ENCODE results near the gene FASN.

Gene FASN

GRCh38 chr17:82035488-82035887 lies 62.5 kb downstream of the FASN start:
- no peak overlapping the region for H2BK12ac ChIP-seq (ENCODE audit: low read length in 2 of 2)
- no peak overlapping the region for H3K18ac ChIP-seq (ENCODE audit: low read depth in 1 of 2, low read length in 2 of 2)
- H2BK15ac ChIP-seq (ENCODE audit: low read depth, poor library complexity, severe bottlenecking), result no peak overlapping the region
- no peak overlapping the region for H3K4me2 ChIP-seq (ENCODE audit: low read length, poor library complexity, severe bottlenecking)
- no peak overlapping the region for H2AK5ac ChIP-seq (ENCODE audit: low read length, severe bottlenecking)
- no peak overlapping the region for H3K14ac ChIP-seq (ENCODE audit: low read length in 2 of 2)
- H3K36me3 ChIP-seq (ENCODE audit: control insufficient read depth in 1 of 2, insufficient read depth in 2 of 2, low read depth in 1 of 2, low read length in 2 of 2), result peaks cover 0 to 24% of the 10 kb centered on the region in 2 experiments
- 93% methylated on average over 8 of the region's 8 CpGs for WGBS
- H2AFZ ChIP-seq (ENCODE audit: low read depth, low read length), result no peak overlapping the region
- H2BK5ac ChIP-seq (ENCODE audit: low read depth, low read length, poor library complexity, severe bottlenecking), result no peak overlapping the region
- no peak overlapping the region for H4K91ac ChIP-seq (ENCODE audit: low read length)
- no peak overlapping the region for H3K4me3 ChIP-seq (ENCODE audit: insufficient read depth in 1 of 2, low read depth in 1 of 2, low read length in 2 of 2)
- peaks cover 15% of the 10 kb centered on the region for H3K79me1 ChIP-seq (replicated peaks; ENCODE audit: low read length, poor library complexity, severe bottlenecking)
- H3K23ac ChIP-seq (ENCODE audit: low read length in 2 of 2), result no peak overlapping the region
- DNase-seq, result no peak
- H3K27me3 ChIP-seq (ENCODE audit: control insufficient read depth in 1 of 2, insufficient read depth in 1 of 2, low read length in 2 of 2), result peaks cover 0 to 12% of the 10 kb centered on the region in 2 experiments
- H2BK120ac ChIP-seq (ENCODE audit: low read depth, low read length), result no peak overlapping the region
- H3K9ac ChIP-seq (ENCODE audit: low read length), result no peak overlapping the region
- H3K27ac ChIP-seq (ENCODE audit: low read length, poor library complexity, severe bottlenecking), result no peak overlapping the region
- H3K4me1 ChIP-seq (ENCODE audit: control insufficient read depth, insufficient read depth, low read depth, low read length), result peaks cover 25% of the 10 kb centered on the region
- no peaks in the 10 kb centered on the region for H3K9me3 ChIP-seq (ENCODE audit: control insufficient read depth, low read length)
- H3K4ac ChIP-seq (ENCODE audit: low read depth in 1 of 2, low read length in 2 of 2), result no peak overlapping the region
- no peak overlapping the region for H4K8ac ChIP-seq (ENCODE audit: low read length)

DNA sequence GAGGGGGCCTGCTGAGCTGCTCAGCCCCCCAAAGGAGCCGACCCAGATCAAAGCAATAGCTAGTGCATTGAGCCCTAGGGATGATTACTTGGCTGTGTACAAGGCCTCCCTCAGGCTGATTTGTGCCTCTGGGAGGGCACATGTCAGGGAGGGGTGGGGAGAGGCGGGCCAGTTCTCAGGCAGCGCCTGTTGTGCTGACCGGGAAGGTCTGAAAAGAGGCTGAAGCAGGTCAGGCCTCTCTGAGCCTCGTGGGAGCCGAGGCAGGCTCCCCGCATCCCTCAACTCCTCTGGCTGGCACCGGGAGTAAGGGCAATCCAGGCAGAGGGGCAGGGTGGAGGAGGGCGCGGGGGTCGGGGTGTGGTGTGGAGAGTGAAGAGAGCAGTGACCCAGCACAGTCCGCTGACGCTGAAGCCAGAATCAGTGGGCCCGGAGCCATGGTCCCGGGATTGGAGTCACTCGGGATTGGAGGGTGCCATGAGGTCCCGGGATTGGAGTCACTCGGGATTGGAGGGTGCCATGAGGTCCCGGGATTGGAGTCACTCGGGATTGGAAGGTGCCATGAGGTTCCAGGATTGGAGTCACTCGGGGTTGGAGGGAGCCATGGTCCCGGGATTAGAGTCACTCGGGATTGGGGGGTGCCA lies 63.5 kb downstream of the FASN start:
- Histone ChIP-seq H3K14ac (ENCODE audit: low read length in 2 of 2) (no peak overlapping the region), H3K4me1 (ENCODE audit: control insufficient read depth, insufficient read depth, low read depth, low read length) (peaks cover 29% of the 10 kb centered on the region), H3K4ac (ENCODE audit: low read depth in 1 of 2, low read length in 2 of 2) (no peak overlapping the region), H2AFZ (ENCODE audit: low read depth, low read length) (no peak overlapping the region), H2BK5ac (ENCODE audit: low read depth, low read length, poor library complexity, severe bottlenecking) (no peak overlapping the region), H2BK12ac (ENCODE audit: low read length in 2 of 2) (no peak overlapping the region), H3K23ac (ENCODE audit: low read length in 2 of 2) (no peak overlapping the region), H3K4me3 (ENCODE audit: insufficient read depth in 1 of 2, low read depth in 1 of 2, low read length in 2 of 2) (no peak overlapping the region), H3K9me3 (ENCODE audit: control insufficient read depth, low read length) (no peaks in the 10 kb centered on the region), H4K8ac (ENCODE audit: low read length) (no peak overlapping the region), H3K36me3 (ENCODE audit: control insufficient read depth in 1 of 2, insufficient read depth in 2 of 2, low read depth in 1 of 2, low read length in 2 of 2) (peaks cover 0 to 31% of the 10 kb centered on the region in 2 experiments), H3K27ac (ENCODE audit: low read length, poor library complexity, severe bottlenecking) (no peak overlapping the region), H4K91ac (ENCODE audit: low read length) (no peak overlapping the region), H3K4me2 (ENCODE audit: low read length, poor library complexity, severe bottlenecking) (no peak overlapping the region), H3K9ac (ENCODE audit: low read length) (no peak overlapping the region), H2AK5ac (ENCODE audit: low read length, severe bottlenecking) (no peak overlapping the region), H2BK120ac (ENCODE audit: low read depth, low read length) (no peak overlapping the region), H3K27me3 (ENCODE audit: control insufficient read depth in 1 of 2, insufficient read depth in 1 of 2, low read length in 2 of 2) (peaks cover 0 to 12% of the 10 kb centered on the region in 2 experiments), H3K18ac (ENCODE audit: low read depth in 1 of 2, low read length in 2 of 2) (no peak overlapping the region), H2BK15ac (ENCODE audit: low read depth, poor library complexity, severe bottlenecking) (no peak overlapping the region), H3K79me1 (replicated peaks; ENCODE audit: low read length, poor library complexity, severe bottlenecking) (peaks cover 15% of the 10 kb centered on the region)
- no peak for DNase-seq
- WGBS, result 90% methylated on average over 23 of the region's 23 CpGs

- no peak overlapping the region for H2AFZ ChIP-seq (ENCODE audit: low read depth, low read length)
- no peak overlapping the region for H3K4me2 ChIP-seq (ENCODE audit: low read length, poor library complexity, severe bottlenecking)
- H3K23ac ChIP-seq (ENCODE audit: low read length in 2 of 2), result no peak overlapping the region
- H4K8ac ChIP-seq (ENCODE audit: low read length), result no peak overlapping the region
- peaks cover 0 to 12% of the 10 kb centered on the region in 2 experiments for H3K27me3 ChIP-seq (ENCODE audit: control insufficient read depth in 1 of 2, insufficient read depth in 1 of 2, low read length in 2 of 2)
- H2BK15ac ChIP-seq (ENCODE audit: low read depth, poor library complexity, severe bottlenecking), result no peak overlapping the region
- H2BK120ac ChIP-seq (ENCODE audit: low read depth, low read length), result no peak overlapping the region
- H3K14ac ChIP-seq (ENCODE audit: low read length in 2 of 2), result no peak overlapping the region
- H3K79me1 ChIP-seq (replicated peaks; ENCODE audit: low read length, poor library complexity, severe bottlenecking), result peaks cover 15% of the 10 kb centered on the region
- H3K4me1 ChIP-seq (ENCODE audit: control insufficient read depth, insufficient read depth, low read depth, low read length), result peaks cover 29% of the 10 kb centered on the region
- no peak overlapping the region for H3K9ac ChIP-seq (ENCODE audit: low read length)
- peak overlapping the region; percentile 53 for H4K91ac ChIP-seq (ENCODE audit: low read length)
- no peak overlapping the region for H2BK5ac ChIP-seq (ENCODE audit: low read depth, low read length, poor library complexity, severe bottlenecking)
- H3K9me3 ChIP-seq (ENCODE audit: control insufficient read depth, low read length), result no peaks in the 10 kb centered on the region
- no peak overlapping the region for H3K27ac ChIP-seq (ENCODE audit: low read length, poor library complexity, severe bottlenecking)
- WGBS, result 95% methylated on average over 37 of the region's 38 CpGs
- H3K4me3 ChIP-seq (ENCODE audit: insufficient read depth in 1 of 2, low read depth in 1 of 2, low read length in 2 of 2), result no peak overlapping the region
- H2BK12ac ChIP-seq (ENCODE audit: low read length in 2 of 2), result no peak overlapping the region
- no peak overlapping the region for H2AK5ac ChIP-seq (ENCODE audit: low read length, severe bottlenecking)
- no peak overlapping the region for H3K18ac ChIP-seq (ENCODE audit: low read depth in 1 of 2, low read length in 2 of 2)
- peaks cover 0 to 40% of the 10 kb centered on the region in 2 experiments for H3K36me3 ChIP-seq (ENCODE audit: control insufficient read depth in 1 of 2, insufficient read depth in 2 of 2, low read depth in 1 of 2, low read length in 2 of 2)
- no peak overlapping the region for H3K4ac ChIP-seq (ENCODE audit: low read depth in 1 of 2, low read length in 2 of 2)
- no peak for DNase-seq
Observed at GRCh38 chr17:82033359-82034085, 64.5 kb downstream of the FASN start.

- Histone ChIP-seq H3K4me1 (ENCODE audit: control insufficient read depth, insufficient read depth, low read depth, low read length) (peaks cover 29% of the 10 kb centered on the region), H2AFZ (ENCODE audit: low read depth, low read length) (peak overlapping the region; percentile 62), H2AK5ac (ENCODE audit: low read length, severe bottlenecking) (no peak overlapping the region), H2BK5ac (ENCODE audit: low read depth, low read length, poor library complexity, severe bottlenecking) (no peak overlapping the region), H3K4me3 (ENCODE audit: insufficient read depth in 1 of 2, low read depth in 1 of 2, low read length in 2 of 2) (peak overlapping the region; percentile 64 to 66), H2BK15ac (ENCODE audit: low read depth, poor library complexity, severe bottlenecking) (peak overlapping the region; percentile 84), H3K4me2 (ENCODE audit: low read length, poor library complexity, severe bottlenecking) (peak overlapping the region; percentile 94), H3K4ac (ENCODE audit: low read depth in 1 of 2, low read length in 2 of 2) (peak overlapping the region; percentile 60 to 68), H2BK120ac (ENCODE audit: low read depth, low read length) (peak overlapping the region; percentile 66), H3K27ac (ENCODE audit: low read length, poor library complexity, severe bottlenecking) (no peak overlapping the region), H3K9me3 (ENCODE audit: control insufficient read depth, low read length) (no peaks in the 10 kb centered on the region), H2BK12ac (ENCODE audit: low read length in 2 of 2) (no peak overlapping the region), H3K14ac (ENCODE audit: low read length in 2 of 2) (peak overlapping the region in 1 of 2 experiments; percentile 80), H3K27me3 (ENCODE audit: control insufficient read depth in 1 of 2, insufficient read depth in 1 of 2, low read length in 2 of 2) (peaks cover 0 to 12% of the 10 kb centered on the region in 2 experiments), H4K8ac (ENCODE audit: low read length) (peak overlapping the region; percentile 19), H3K36me3 (ENCODE audit: control insufficient read depth in 1 of 2, insufficient read depth in 2 of 2, low read depth in 1 of 2, low read length in 2 of 2) (peaks cover 0 to 55% of the 10 kb centered on the region in 2 experiments), H3K23ac (ENCODE audit: low read length in 2 of 2) (no peak overlapping the region), H3K18ac (ENCODE audit: low read depth in 1 of 2, low read length in 2 of 2) (peak overlapping the region; percentile 52 to 78), H3K79me1 (replicated peaks; ENCODE audit: low read length, poor library complexity, severe bottlenecking) (peaks cover 15% of the 10 kb centered on the region), H3K9ac (ENCODE audit: low read length) (peak overlapping the region; percentile 38), H4K91ac (ENCODE audit: low read length) (peak overlapping the region; percentile 57)
- WGBS, result 12% methylated on average over 32 of the region's 59 CpGs
- DNase-seq, result peak; percentile 13
Observed at GRCh38 chr17:82031885-82032627, 66.0 kb downstream of the FASN start.

Measured in mesenchymal stem cell (in vitro differentiated cells and primary cell).